H4 (cell line): ENCODE measurements around the gene USP6. TPM values are rescaled to one million over a fixed set of nuclear protein-coding genes. Genes with fewer than 3 reads are reported as not detected.
"Not testable (repeated sequence)": the region's sequence is repeated elsewhere in the genome, so short reads cannot be mapped to it uniquely, and the experiment has no call there.

ENCODE experiments used
- DNase-seq: peaks from one replicate; pipeline ENCODE4 v3.0.0-alpha.2; 2015; ENCODE audit warnings: low spot score
- total RNA-seq: library from RNA; depleted of rRNA; stranded (reverse); fragments of >200 nt; shearing (Covaris generic); gene quantifications from 2 replicates; pipeline ENCODE4 v1.2.3, GENCODE V29; 2014

Gene USP6
- total RNA-seq, 1 experiment from 2014 or later: 0.02 TPM

GRCh38 chr17:5135726-5136579 is 20.1 kb downstream of the USP6 start:
- DNase-seq: no peak

- DNase-seq: not testable (repeated sequence)
Observed at GRCh38 chr17:5136580-5137412, 21.0 kb downstream of the USP6 start.

DNA sequence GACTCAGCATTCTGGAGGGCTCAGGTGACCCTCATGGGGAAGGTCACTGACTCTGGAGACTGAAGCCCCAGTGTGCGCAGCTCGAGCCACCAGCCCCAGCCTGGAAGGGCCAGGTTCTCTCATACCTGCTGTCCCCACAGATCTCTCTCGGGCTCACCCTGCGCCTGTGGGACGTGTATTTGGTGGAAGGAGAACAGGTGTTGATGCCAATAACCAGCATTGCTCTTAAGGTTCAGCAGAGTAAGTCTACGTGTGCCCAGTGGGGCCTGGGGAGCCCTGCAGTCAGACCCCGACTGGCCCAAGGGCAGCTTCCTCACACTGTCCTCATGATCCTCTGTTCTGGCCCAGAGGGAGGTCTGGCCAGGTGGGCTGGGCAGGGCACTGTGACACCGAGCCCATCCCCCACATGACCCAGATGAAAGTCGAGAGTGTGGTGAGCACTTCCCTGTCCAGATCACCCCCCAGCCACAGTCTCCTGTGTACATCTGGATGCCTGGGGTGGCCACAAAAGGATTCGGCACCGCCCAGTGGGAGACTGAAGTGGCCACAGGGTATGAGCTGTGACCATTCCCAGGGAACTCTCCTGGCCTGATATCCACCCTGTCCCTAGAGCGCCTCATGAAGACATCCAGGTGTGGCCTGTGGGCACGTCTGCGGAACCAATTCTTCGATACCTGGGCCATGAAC is 21.8 kb downstream of the USP6 start:
- not testable (repeated sequence) for DNase-seq

DNA sequence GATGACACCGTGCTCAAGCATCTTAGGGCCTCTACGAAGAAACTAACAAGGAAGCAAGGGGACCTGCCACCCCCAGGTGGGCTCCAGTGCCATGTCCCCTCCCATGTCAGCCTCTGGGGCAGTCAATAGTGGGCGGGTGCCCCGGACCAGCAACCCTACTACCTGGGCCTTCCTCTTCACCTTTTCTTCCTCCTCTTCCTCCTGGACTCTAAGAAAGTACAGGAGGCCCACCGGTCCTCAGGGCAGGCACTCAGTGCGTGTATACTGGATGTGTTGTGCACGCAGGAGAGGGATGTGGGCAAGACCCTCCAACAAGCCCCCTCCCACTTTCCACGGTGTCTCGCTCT is 22.3 kb downstream of the USP6 start:
- DNase-seq: not testable (repeated sequence)

GRCh38 chr17:5138616-5139457 is 23.0 kb downstream of the USP6 start:
- DNase-seq: no peak

- DNase-seq: no peak
Observed at GRCh38 chr17:5139458-5139732, 23.6 kb downstream of the USP6 start.

GRCh38 chr17:5142877-5143276 is 27.0 kb downstream of the USP6 start:
- DNase-seq: not testable (repeated sequence)

- not testable (repeated sequence) for DNase-seq
Observed at GRCh38 chr17:5146122-5146521, 30.3 kb downstream of the USP6 start.

GRCh38 chr17:5160702-5161101 is 44.9 kb downstream of the USP6 start:
- not testable (repeated sequence) for DNase-seq

DNA sequence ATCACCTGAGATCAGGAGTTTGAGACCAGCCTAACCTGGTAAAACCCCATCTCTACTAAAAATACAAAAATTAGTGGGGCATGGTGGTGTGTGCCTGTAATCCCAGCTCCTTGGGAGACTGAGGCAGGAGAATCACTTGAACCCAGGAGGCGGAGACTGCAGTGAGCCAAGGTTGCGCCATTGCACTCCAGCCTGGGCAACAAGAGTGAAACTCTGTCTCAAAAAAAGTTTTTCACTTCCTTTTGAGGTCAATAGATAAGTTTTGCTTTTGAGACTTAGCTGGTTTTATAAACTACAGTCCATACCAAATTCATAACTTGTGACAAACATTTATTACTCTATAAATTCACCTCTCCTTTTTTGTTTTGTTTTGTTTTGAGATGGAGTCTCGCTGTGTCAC is 46.0 kb downstream of the USP6 start:
- DNase-seq: not testable (repeated sequence)

GRCh38 chr17:5164436-5164835 is 48.6 kb downstream of the USP6 start:
- DNase-seq: no peak

GRCh38 chr17:5165791-5166564 is 50.1 kb downstream of the USP6 start:
- DNase-seq: peak; percentile 16

DNA sequence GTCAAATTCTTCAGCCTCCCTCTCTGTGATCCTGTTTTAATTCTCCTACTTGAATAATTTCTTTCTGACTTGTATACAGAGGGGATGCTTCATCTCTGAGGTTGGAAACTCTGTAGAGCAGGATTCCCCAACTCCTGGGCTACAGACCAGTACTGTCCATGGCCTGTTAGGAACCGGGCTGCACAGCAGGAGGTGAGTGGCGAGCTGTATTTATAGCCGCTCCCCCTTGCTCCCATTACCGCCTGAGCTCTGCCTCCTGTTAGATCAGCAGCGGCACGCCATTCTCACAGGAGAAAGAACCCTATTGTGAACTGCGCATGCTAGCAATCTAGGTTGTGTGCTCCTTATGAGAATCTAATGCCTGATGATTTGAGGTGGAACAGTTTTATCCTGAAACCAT is 59.2 kb downstream of the USP6 start:
- DNase-seq: not testable (repeated sequence)

DNA sequence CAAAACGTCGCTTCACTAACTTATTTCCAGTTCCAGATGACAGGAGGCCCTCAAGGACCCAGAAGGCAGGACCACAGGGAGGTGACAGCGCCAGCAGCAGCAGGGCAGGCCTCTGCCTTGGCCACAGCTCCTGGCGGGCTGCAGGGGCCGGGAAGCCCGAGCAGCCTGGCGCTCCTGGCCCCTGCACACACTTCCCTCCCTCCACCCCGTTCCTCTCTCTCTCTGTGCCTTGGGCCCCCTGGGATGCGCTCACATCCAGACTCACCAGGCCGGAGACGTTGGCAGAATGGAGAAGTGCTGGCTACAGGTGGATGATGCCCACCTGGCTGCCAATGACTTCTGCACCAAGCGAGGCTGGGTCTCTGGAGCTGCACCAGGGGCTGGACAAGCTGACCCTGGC is 63.2 kb downstream of the USP6 start:
- DNase-seq: no peak

- DNase-seq: no peak
Observed at GRCh38 chr17:5181509-5182305, 65.9 kb downstream of the USP6 start.

GRCh38 chr17:5182597-5183409 is 67.0 kb downstream of the USP6 start:
- no peak for DNase-seq

GRCh38 chr17:5183410-5183793 is 67.6 kb downstream of the USP6 start:
- DNase-seq: no peak

GRCh38 chr17:5184288-5184687 is 68.5 kb downstream of the USP6 start:
- DNase-seq: no peak
